Activated CD4-positive, alpha-beta T cell treated with anti-CD3 and anti-CD28 coated beads, Interleukin-10, Interleukin-2, amounts not matched to agents 100 ng/mL and 50 ng/mL, durations not matched to agents 16 hours and 8 hours (primary cell): ENCODE results near the gene ANKH.

Experiments used
- DNase-seq: peaks from one replicate; pipeline ENCODE4 v3.0.0-alpha.2; 2020

Gene ANKH

GRCh38 chr5:14787801-14788579, 83.6 kb downstream of the ANKH start:
- DNase-seq: no peak

- peak; percentile 68 for DNase-seq
These were observed 87.9 kb downstream of the ANKH start for GRCh38 chr5:14783691-14784090.

- DNase-seq: no peak
These were observed 89.0 kb downstream of the ANKH start for GRCh38 chr5:14782591-14782990.

- peak; percentile 2 for DNase-seq
These were observed 90.5 kb downstream of the ANKH start for GRCh38 chr5:14781106-14781505.

GRCh38 chr5:14779975-14780374, 91.6 kb downstream of the ANKH start:
- no peak for DNase-seq

- DNase-seq: no peak
These were observed 92.8 kb downstream of the ANKH start for GRCh38 chr5:14778792-14779070.

GRCh38 chr5:14777932-14778791, 93.4 kb downstream of the ANKH start:
- no peak for DNase-seq

- DNase-seq: no peak
These were observed 94.4 kb downstream of the ANKH start for GRCh38 chr5:14777187-14777586.

- no peak for DNase-seq
These were observed 95.0 kb downstream of the ANKH start for GRCh38 chr5:14776602-14777001.

GRCh38 chr5:14775857-14776256, 95.7 kb downstream of the ANKH start:
- no peak for DNase-seq

- DNase-seq: no peak
These were observed 98.0 kb downstream of the ANKH start for GRCh38 chr5:14773588-14773987.

GRCh38 chr5:14771972-14772371, 99.6 kb downstream of the ANKH start:
- no peak for DNase-seq

- no peak for DNase-seq
These were observed 100.4 kb downstream of the ANKH start for GRCh38 chr5:14771189-14771588.

GRCh38 chr5:14768508-14769365, 102.8 kb downstream of the ANKH start:
- DNase-seq: no peak

- DNase-seq: peak; percentile 27
These were observed 103.7 kb downstream of the ANKH start for GRCh38 chr5:14767735-14768507.

GRCh38 chr5:14767053-14767452, 104.5 kb downstream of the ANKH start:
- no peak for DNase-seq

- no peak for DNase-seq
These were observed 105.0 kb downstream of the ANKH start for GRCh38 chr5:14766584-14766983.

- no peak for DNase-seq
These were observed 106.0 kb downstream of the ANKH start for GRCh38 chr5:14765587-14765986.

GRCh38 chr5:14762549-14763216, 108.9 kb downstream of the ANKH start:
- DNase-seq: no peak

GRCh38 chr5:14760548-14761002, 111.0 kb downstream of the ANKH start:
- no peak for DNase-seq

- no peak for DNase-seq
These were observed 111.6 kb downstream of the ANKH start for GRCh38 chr5:14759744-14760547.
